Measurements from ENCODE around the gene SPTBN1. TPM values are rescaled to one million over a fixed set of nuclear protein-coding genes. Genes with fewer than 3 reads are reported as not detected.

Gene SPTBN1
- polyA plus RNA-seq, 1 donor: 262 TPM

GRCh38 chr2:54572636-54573536, 116.8 kb downstream of the SPTBN1 start:
- DNase-seq: no peak

GRCh38 chr2:54573537-54573919, 117.4 kb downstream of the SPTBN1 start:
- no peak for DNase-seq

GRCh38 chr2:54574107-54574859, 118.2 kb downstream of the SPTBN1 start:
- no peak for DNase-seq

GRCh38 chr2:54574860-54575247, 118.7 kb downstream of the SPTBN1 start:
- no peak for DNase-seq

- no peak for DNase-seq
Measured at GRCh38 chr2:54575379-54575888, 119.3 kb downstream of the SPTBN1 start.

- no peak for DNase-seq
Measured at GRCh38 chr2:54577035-54577434, 120.9 kb downstream of the SPTBN1 start.

GRCh38 chr2:54577944-54578647, 122.0 kb downstream of the SPTBN1 start:
- no peak for DNase-seq

- no peak for DNase-seq
Measured at GRCh38 chr2:54578648-54579045, 122.5 kb downstream of the SPTBN1 start.

- no peak for DNase-seq
Measured at GRCh38 chr2:54579061-54579681, 123.0 kb downstream of the SPTBN1 start.

- no peak for DNase-seq
Measured at GRCh38 chr2:54579682-54580620, 123.8 kb downstream of the SPTBN1 start.

- DNase-seq: no peak
Measured at GRCh38 chr2:54581326-54582039, 125.4 kb downstream of the SPTBN1 start.

- no peak for DNase-seq
Measured at GRCh38 chr2:54582987-54583386, 126.9 kb downstream of the SPTBN1 start.

GRCh38 chr2:54584598-54584997, 128.5 kb downstream of the SPTBN1 start:
- no peak for DNase-seq

GRCh38 chr2:54585136-54585733, 129.1 kb downstream of the SPTBN1 start:
- no peak for DNase-seq

GRCh38 chr2:54586062-54586461, 129.9 kb downstream of the SPTBN1 start:
- DNase-seq: no peak

- no peak for DNase-seq
Measured at GRCh38 chr2:54586494-54586893, 130.4 kb downstream of the SPTBN1 start.

- no peak for DNase-seq
Measured at GRCh38 chr2:54587171-54588016, 131.3 kb downstream of the SPTBN1 start.

GRCh38 chr2:54588244-54588899, 132.2 kb downstream of the SPTBN1 start:
- DNase-seq: no peak
